Activated T-helper 1 cell treated with Interleukin-2 at 50 U/mL for 16 hours (primary cell): ENCODE results near the gene ARMH3.

Source experiments
- DNase-seq: peaks from one replicate; pipeline ENCODE4 v3.0.0-alpha.2; 2020; ENCODE audit warnings: low read depth

Gene ARMH3

GRCh38 chr10:101895781-101896180 is 160.2 kb downstream of the ARMH3 start:
- DNase-seq, result no peak

GRCh38 chr10:101894742-101895141 is 161.2 kb downstream of the ARMH3 start:
- no peak for DNase-seq

- no peak for DNase-seq
Observed at GRCh38 chr10:101894266-101894665, 161.7 kb downstream of the ARMH3 start.

- DNase-seq, result no peak
Observed at GRCh38 chr10:101893510-101894120, 162.4 kb downstream of the ARMH3 start.

GRCh38 chr10:101892782-101893391 is 163.1 kb downstream of the ARMH3 start:
- DNase-seq, result no peak

- DNase-seq, result peak; percentile 14
Observed at GRCh38 chr10:101889256-101890210, 166.4 kb downstream of the ARMH3 start.

GRCh38 chr10:101888251-101888949 is 167.6 kb downstream of the ARMH3 start:
- DNase-seq, result no peak

GRCh38 chr10:101887775-101888174 is 168.2 kb downstream of the ARMH3 start:
- DNase-seq, result no peak

GRCh38 chr10:101886521-101887312 is 169.3 kb downstream of the ARMH3 start:
- DNase-seq, result no peak

- DNase-seq, result no peak
Observed at GRCh38 chr10:101881036-101881774, 174.8 kb downstream of the ARMH3 start.

GRCh38 chr10:101880232-101880573 is 175.8 kb downstream of the ARMH3 start:
- DNase-seq, result no peak

GRCh38 chr10:101879456-101880231 is 176.3 kb downstream of the ARMH3 start:
- no peak for DNase-seq

GRCh38 chr10:101878869-101879268 is 177.1 kb downstream of the ARMH3 start:
- no peak for DNase-seq

- no peak for DNase-seq
Observed at GRCh38 chr10:101875068-101875688, 180.8 kb downstream of the ARMH3 start.

GRCh38 chr10:101874252-101874651 is 181.7 kb downstream of the ARMH3 start:
- no peak for DNase-seq

- no peak for DNase-seq
Observed at GRCh38 chr10:101867931-101868330, 188.0 kb downstream of the ARMH3 start.

- DNase-seq, result no peak
Observed at GRCh38 chr10:101859530-101859929, 196.4 kb downstream of the ARMH3 start.

- no peak for DNase-seq
Observed at GRCh38 chr10:101858723-101859500, 197.1 kb downstream of the ARMH3 start.
